GM18951 (cell line): ENCODE measurements around the gene PRSS21.

ENCODE experiments used
- POLR2A ChIP-seq: IDR thresholded peaks from 4 replicates; pipeline ENCODE4 v1.6.1; 2011; ENCODE audit warnings: mild to moderate bottlenecking; ENCODE audit not compliant: insufficient read length, insufficient read depth; ENCODE audit errors: extremely low read depth
- in situ Hi-C: fragments of 300-500 bp; cut with MboI; formaldehyde crosslinking; loops from one replicate; pipeline ENCODE4 v1.12.0; 2022; ENCODE audit warnings: low sequenced_read_pairs, mixed read lengths, inconsistent platforms; ENCODE audit not compliant: unreplicated experiment

PRSS21 gene

DNA sequence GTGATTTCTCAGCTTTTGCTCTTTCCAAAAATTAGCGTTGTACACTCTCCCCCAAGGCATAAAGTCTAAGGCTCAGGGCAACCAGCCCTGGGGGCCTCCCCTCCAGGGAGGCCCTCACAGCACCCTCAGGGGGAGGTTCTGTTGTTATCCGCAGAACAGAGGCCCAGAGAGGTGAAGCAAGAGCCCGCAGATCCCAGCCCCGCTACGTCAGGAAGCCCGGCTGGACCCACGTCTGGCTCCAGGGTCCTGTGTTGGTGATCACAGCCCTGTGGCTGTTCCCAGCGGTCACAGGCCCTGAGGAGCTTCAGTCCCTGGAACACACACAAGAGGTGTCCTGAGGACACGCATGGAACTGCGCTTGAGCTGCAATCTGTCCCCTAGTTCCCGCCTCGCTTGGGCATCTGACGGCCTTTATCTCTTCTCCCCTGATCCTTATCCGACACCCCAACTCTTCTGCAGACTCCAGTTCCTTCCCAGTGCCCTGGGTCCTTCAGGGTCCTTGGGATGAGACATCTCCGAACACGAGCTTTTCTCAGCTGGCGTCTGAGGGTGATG lies 11.9 kb downstream of the PRSS21 start:
- in situ Hi-C loops, result no loop called here
- TF ChIP-seq POLR2A, result no peak

DNA sequence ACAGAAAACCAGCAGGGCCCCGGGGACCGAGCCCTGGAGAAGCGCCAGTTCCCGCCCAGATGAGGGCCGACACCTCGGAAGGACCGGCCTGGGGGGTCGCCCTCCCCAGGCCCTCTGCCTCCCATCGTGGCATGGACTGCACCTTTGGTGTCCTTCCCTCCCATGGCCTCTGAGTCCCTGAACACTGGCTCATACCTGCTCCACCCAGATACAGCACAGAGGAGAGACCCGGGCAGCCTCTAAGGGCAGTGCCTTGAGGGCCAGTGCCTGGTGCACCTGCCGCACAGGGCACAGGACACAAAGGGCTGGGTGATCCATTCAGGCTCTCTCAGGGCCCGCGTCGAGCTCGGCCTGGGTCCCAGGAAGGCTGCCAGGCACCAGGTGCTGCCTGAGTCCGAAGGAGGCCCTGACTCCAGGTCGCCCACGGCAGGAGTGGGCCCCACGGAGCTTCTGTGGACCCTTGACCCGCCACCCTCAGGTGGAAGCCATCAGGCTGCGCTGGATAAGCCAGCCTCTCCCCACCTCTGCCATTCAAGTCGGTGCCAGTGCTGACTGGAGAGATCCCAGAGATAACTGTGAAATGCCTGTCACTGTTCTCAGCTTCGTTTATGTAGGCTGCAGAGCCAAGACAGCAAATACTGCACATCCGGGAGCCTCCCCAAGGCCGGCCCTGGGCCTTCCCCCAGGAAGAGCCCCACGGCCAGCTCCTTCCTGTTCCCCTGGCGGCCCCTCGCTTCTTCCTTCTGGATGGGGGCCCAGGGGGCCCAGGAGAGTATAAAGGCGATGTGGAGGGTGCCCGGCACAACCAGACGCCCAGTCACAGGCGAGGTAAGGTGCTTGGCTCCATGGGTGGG lies 12.7 kb downstream of the PRSS21 start, which contains the start of gene ZG16B:
Gene ZG16B, plus strand, starts transcription at position 803 of the 854 bp plus-strand sequence. CDS start 139 bp downstream, outside the sequence.
- no peak for TF ChIP-seq POLR2A
- in situ Hi-C loops, result no loop called here

DNA sequence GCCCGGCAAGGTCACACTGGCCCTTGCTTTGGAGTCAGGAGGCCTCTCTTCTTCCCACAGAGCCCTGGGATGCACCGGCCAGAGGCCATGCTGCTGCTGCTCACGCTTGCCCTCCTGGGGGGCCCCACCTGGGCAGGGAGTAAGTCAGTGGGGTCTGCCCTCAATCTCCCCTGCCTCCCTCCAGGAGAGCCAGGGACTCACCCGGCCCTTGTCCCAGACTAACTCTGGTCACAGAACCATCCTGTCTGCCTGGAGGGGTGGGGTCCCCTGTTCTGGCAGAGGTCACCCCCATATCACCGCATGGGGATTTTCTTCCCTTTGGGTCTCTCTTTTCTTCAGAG lies 13.3 kb downstream of the PRSS21 start:
- in situ Hi-C loops, result no loop called here
- no peak for TF ChIP-seq POLR2A

DNA sequence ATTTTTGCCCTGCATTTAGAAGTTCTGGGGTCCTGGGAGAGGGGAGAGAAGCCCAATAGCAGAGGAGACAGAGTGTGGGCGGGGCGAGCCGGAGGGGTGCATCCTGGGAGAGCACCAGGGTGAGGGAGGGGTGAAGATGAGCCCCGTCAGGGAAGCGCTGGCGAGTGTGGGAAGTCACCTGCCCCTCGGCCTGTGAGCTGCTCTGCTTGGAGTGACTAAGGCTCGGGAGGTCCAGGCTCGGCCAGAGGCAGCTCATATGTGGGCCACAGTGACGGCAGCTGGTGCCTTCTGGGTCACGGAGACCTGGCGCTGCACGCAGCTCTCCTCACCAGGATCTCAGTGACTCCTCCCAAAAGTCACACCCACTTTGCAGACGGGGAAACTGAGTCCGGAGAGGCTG lies 14.2 kb downstream of the PRSS21 start:
- no peak for TF ChIP-seq POLR2A
- in situ Hi-C loops, result no loop called here

DNA sequence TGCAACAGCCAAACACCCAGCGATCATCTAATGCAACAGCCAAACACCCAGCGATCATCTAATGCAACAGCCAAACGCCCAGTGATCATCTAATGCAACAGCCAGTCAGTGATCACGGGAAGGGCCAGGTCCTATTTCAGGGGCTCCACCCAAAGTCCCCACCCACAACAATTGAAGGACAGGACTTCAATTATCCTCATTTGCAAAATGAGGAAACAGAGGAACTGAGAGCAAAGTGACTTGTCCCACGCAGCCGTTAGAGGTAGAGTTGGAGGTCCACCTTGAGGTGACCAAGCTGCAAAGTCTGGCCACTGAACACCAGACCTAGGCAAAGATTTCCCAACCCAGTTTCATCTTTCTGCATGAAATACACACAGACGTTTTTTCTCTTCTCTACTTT lies 16.7 kb downstream of the PRSS21 start:
- in situ Hi-C loops, result no loop called here
- TF ChIP-seq POLR2A, result no peak

DNA sequence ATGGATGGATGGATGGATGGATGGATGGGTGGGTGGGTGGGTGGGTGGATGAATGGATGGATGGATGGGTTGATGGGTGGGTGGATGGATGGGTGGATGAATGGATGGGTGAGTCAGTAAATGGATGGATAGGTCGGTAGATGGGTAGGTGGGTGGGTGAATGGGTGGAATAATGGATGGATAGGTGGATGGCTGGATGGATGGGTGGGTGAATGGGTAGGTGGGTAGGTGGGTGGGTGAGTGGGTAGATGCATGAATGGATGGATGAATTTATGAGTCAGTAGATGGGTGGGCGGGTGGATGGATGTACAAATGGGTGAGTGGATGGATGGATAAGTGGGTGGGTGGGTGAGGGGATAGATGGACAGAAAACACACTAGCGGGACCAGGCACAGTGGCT lies 17.9 kb downstream of the PRSS21 start:
- TF ChIP-seq POLR2A, result no peak
- in situ Hi-C loops, result no loop called here

DNA sequence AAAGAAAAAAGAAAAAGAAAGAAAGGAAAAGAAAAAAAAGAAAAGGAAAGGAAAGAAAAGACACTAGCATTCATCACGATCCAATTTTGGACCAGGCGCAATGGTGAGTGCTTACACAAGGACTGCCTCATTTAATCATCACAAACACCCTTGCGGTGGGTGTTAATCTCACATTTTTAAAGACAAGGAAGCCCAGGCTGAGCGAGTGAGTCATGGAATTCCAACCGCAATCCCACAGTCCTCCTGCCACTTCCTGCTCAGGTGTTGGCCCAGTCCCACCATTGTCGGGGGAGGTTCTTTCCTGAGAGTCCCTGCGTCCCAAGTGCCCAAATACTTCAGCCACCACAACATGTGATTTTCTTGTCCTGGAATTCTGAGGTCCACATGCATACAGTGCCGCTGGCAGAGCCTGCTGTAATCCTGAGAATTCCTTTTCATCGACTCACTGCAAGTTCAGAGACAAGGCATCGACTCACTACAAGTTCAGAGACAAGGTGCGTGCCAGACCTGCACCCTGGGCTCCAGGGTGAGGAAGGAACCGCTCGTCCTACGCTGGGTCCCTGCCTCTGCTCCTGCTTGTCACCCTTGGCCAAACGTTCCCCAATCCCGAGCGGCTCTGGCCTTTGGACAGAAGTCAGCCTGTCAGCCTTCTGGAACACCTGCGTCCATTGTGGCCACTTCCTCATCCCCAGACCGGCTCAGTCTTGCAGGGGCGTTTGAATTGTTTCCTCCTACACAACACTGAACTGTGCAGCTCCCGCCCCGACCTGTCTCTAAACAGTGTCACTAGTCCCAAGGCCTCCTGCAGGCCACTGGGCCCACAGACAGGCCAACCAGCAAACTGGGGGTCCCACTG lies 18.8 kb downstream of the PRSS21 start:
- in situ Hi-C loops, result no loop called here
- no peak for TF ChIP-seq POLR2A

DNA sequence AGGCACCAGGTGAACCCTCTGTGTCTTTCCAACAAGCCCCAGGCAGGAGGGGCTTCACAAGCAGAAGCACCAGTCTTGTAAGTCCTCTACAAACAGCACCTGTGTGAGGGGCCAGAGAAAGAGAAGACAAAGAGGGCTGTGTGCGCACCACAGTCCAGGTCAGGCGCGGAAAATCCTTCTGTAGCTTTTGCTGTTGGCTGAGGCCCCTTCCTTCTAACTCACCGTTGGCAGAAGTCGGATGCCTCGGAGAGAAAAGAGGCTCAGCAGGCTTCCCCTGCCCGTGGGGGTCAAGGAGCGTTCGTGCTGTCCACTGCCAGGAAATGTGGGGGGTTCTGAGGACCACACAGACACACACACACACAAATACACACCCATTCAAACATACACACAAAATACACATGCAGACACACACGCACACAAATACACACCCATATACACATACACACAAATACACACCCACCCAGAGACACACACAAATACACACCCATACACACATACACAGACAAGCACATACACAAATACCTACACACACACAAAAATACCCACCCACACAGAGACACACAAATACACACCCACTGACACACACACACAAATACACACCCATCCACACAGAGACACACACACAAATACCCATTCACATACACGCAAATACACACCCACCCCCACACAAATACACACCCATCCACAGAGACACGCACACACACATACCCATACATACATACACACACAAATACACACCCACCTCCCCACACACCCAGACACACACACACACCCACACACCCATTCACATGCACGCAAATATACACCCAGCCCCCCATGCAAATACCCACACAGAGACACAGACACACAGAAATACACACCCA lies 19.8 kb downstream of the PRSS21 start:
- TF ChIP-seq POLR2A, result no peak
- in situ Hi-C loops, result no loop called here

DNA sequence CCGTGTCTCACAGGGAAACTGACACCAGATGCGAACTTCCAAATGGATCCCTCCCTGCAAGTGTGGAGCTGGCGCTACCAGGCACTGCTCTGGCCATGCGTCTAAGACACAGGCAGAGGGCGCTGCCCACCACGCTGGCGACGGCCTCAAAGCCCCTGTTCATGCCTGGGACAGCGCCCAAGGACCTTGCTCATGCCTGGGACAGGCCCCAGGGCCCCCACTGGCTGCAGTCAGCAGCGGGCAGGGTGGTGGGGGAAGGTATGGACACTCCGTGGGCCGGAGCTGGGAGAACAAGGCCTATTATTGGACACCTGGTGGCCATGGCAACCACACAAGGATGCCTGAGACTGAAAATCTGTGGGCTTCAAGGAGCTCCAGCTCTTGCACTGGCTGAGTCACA lies 21.9 kb downstream of the PRSS21 start:
- no peak for TF ChIP-seq POLR2A
- in situ Hi-C loops, result no loop called here

DNA sequence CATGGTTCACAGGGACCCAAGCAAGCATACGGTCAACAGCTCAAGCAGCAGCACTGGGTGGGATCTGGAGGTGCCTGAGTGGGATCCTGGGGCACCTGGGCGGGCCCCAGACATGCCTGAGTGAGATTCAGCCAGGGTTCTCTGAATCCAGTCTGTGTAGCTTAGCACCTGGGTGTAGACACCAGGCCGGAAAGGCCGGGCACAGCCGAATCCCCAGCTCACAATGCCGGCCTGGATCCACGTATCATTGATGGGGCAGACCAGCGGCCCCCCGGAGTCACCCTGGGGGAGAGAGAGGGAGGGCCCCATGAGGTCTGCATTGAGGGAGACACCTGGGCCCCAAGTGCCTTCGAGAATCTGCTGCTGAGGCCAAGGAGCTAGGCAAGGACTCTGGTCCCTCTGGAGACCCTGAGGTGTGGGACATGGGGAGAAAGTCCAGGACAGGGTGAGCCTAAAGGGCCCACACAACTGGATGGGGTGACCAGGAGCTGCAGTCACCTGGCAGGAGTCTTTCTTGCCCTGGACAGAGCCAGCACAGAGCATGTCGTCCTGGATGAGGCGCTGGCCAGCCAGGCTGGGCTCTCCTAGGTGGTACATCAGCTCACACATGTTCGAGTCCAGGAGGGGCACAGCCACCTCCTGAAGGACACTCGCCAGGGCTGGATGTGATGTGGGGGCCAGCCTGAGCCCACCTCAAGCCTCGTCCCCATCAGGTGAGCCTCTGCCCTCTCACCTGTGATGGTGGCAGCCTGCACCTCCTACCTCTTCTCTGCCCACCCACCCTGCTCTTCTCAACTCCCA lies 22.8 kb downstream of the PRSS21 start:
- in situ Hi-C loops, result no loop called here
- no peak for TF ChIP-seq POLR2A

DNA sequence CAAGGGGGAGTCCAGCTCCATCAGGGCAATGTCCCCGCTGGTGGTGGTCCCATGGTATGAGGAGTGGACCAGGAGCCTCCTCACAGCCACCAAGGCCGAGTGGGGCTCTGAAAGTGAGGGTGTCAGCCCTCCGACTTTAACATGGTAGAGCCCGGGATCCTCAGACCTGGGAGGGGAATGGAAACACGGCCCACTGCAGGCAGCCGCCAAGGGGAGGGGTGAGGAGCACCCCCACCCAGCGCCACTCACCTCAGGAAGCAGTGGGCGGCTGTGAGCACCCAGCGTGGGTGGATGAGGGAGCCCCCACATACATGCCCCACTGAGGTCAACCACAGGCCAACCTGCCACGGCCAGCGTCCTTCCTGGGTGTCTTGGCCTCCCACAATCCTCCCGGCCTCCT lies 23.9 kb downstream of the PRSS21 start:
- TF ChIP-seq POLR2A, result no peak
- in situ Hi-C loops, result no loop called here

DNA sequence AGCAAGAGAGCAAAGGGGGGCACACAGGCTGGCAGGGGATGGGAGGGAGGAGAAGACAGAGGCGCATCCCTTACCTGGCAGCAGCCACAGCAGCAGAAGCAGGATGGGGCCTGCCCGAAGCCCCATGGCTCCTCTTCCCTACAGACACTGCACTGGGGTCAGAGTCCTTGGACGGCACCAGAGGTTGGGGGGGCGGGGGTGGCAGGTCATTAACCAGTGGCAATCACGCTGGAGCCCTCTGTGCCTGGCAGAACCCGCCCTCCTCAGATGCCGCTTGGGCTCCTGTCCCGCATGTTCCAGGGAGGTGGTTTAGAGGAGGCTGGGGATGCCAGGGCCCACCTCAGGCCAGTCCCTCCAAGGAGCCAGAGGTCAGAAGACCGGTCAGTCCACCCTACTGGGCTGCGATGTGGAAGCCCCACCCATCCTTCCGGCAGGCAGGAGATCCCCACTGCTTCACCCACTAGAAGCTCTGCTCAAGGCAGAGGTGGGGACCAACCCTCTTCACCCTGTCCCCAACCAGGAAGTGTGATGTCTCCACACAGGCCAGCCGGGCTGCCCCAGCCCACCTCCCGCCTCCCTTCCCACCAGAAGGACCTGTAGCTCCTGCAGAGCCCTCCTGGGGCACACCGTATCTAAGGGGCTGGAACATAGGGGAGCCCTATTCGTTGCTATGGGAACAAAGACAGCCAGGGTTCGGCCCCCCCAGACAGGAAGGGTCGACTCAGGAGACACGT lies 24.7 kb downstream of the PRSS21 start:
- in situ Hi-C loops, result no loop called here
- TF ChIP-seq POLR2A, result no peak
